ENCODE measurements around the gene AK5.

Gene AK5

GRCh38 chr1:77281491-77282186 is at the start of gene AK5:
Gene AK5, plus strand, starts transcription at chr1:77282019. Its CDS starts 295 bp downstream, at chr1:77282314.
- TF ChIP-seq, protein P1, sequence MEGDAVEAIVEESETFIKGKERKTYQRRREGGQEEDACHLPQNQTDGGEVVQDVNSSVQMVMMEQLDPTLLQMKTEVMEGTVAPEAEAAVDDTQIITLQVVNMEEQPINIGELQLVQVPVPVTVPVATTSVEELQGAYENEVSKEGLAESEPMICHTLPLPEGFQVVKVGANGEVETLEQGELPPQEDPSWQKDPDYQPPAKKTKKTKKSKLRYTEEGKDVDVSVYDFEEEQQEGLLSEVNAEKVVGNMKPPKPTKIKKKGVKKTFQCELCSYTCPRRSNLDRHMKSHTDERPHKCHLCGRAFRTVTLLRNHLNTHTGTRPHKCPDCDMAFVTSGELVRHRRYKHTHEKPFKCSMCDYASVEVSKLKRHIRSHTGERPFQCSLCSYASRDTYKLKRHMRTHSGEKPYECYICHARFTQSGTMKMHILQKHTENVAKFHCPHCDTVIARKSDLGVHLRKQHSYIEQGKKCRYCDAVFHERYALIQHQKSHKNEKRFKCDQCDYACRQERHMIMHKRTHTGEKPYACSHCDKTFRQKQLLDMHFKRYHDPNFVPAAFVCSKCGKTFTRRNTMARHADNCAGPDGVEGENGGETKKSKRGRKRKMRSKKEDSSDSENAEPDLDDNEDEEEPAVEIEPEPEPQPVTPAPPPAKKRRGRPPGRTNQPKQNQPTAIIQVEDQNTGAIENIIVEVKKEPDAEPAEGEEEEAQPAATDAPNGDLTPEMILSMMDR (IDR thresholded peaks at IDR 0.05; ENCODE audit: insufficient read depth, low read length, poor library complexity, severe bottlenecking) = no peak
- TF ChIP-seq EZH2phosphoT487 (conservative IDR thresholded peaks at IDR 0.05; ENCODE audit: low read length) = 0 out of 2 replicates have a peak, but pooled peaks have one; percentile 86
- Histone ChIP-seq H3F3A (ENCODE audit: insufficient read depth) (0 out of 2 replicates have a peak, but pooled peaks cover 3% of the 10 kb centered on the region), H3K79me2 (ENCODE audit: insufficient read depth, low read length) (no peaks in the 10 kb centered on the region), H2AFZ (ENCODE audit: low read depth, low read length, severe bottlenecking) (peak within 1 kb of the TSS; percentile 22), H3K9ac (ENCODE audit: low read length) (peak within 1 kb of the TSS; percentile 36; the same call in 1 of the 2 replicates), H3K4me2 (ENCODE audit: low read depth, low read length, poor library complexity, severe bottlenecking) (peak within 1 kb of the TSS; percentile 52), H4K20me1 (ENCODE audit: low read depth, low read length) (no peaks in the 10 kb centered on the region), H3K27me3 (ENCODE audit: low read length) (no peaks in the 10 kb centered on the region), H3K9me2 (replicated peaks; ENCODE audit: insufficient read depth, low read length) (no peaks in the 10 kb centered on the region), H3K27ac (ENCODE audit: low read depth, low read length) (no peak within 1 kb of the TSS), H3K36me3 (ENCODE audit: low read length) (no peaks in the 10 kb centered on the region), H3K9me3 (ENCODE audit: insufficient read depth, low read length) (no peaks in the 10 kb centered on the region), H3K4me3 (ENCODE audit: insufficient read depth, low read length, poor library complexity, severe bottlenecking) (peak within 1 kb of the TSS; percentile 47)

DNA sequence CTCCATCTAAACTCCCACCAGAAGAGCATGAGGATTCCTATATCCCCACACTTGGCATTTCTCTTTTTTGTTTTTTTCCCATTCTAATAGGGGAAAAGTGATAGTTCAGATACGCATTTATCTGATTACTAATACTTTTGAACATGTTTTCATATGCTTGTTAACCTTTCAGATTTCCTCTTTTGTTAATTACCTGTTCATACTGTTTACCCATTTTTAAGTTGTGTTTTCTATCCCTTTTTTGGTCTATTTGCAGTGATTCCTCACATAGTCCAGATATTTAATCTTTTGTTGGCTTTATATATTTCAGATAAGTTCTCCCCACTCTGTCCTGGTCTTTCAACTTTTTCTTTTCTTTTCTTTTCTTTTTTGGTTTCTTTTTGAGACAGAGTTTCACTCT is 49.0 kb upstream of the AK5 start:
- Histone ChIP-seq H3F3A (ENCODE audit: insufficient read depth) (no peaks in the 10 kb centered on the region), H3K36me3 (ENCODE audit: low read length) (no peaks in the 10 kb centered on the region), H3K9me2 (replicated peaks; ENCODE audit: insufficient read depth, low read length) (no peaks in the 10 kb centered on the region), H3K79me2 (ENCODE audit: insufficient read depth, low read length) (no peaks in the 10 kb centered on the region), H3K9ac (ENCODE audit: low read length) (no peak overlapping the region), H3K4me3 (ENCODE audit: insufficient read depth, low read length, poor library complexity, severe bottlenecking) (no peak overlapping the region), H3K9me3 (ENCODE audit: insufficient read depth, low read length) (no peaks in the 10 kb centered on the region), H3K27ac (ENCODE audit: low read depth, low read length) (no peak overlapping the region), H3K27me3 (ENCODE audit: low read length) (no peaks in the 10 kb centered on the region), H2AFZ (ENCODE audit: low read depth, low read length, severe bottlenecking) (no peak overlapping the region), H3K4me2 (ENCODE audit: low read depth, low read length, poor library complexity, severe bottlenecking) (no peak overlapping the region), H4K20me1 (ENCODE audit: low read depth, low read length) (no peaks in the 10 kb centered on the region)
- TF ChIP-seq EZH2phosphoT487 (conservative IDR thresholded peaks at IDR 0.05; ENCODE audit: low read length) = no peak
- TF ChIP-seq, protein P1 (IDR thresholded peaks at IDR 0.05; ENCODE audit: insufficient read depth, low read length, poor library complexity, severe bottlenecking) = no peak

DNA sequence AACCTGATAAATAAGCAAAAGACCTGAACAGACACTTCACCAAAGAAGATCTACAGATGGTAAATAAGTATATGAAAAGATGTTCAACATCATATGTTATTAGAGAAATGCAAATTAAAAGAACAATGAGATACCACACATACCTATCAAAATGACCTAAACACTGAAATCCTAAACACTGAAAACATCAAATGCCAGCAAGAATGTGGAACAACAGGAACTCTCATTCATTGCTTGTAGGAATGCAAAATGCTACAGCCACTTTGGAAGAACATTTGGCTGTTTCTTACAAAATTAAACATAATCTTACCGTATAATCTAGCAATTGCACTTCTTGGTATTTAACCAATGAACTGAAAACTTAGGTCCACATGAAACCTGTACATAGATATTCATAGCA is 47.7 kb upstream of the AK5 start:
- Histone ChIP-seq H3K9ac (ENCODE audit: low read length) (no peak overlapping the region), H3K79me2 (ENCODE audit: insufficient read depth, low read length) (no peaks in the 10 kb centered on the region), H3K36me3 (ENCODE audit: low read length) (no peaks in the 10 kb centered on the region), H2AFZ (ENCODE audit: low read depth, low read length, severe bottlenecking) (no peak overlapping the region), H3K27ac (ENCODE audit: low read depth, low read length) (no peak overlapping the region), H3K4me2 (ENCODE audit: low read depth, low read length, poor library complexity, severe bottlenecking) (no peak overlapping the region), H4K20me1 (ENCODE audit: low read depth, low read length) (no peaks in the 10 kb centered on the region), H3K9me3 (ENCODE audit: insufficient read depth, low read length) (no peaks in the 10 kb centered on the region), H3K4me3 (ENCODE audit: insufficient read depth, low read length, poor library complexity, severe bottlenecking) (no peak overlapping the region), H3K27me3 (ENCODE audit: low read length) (no peaks in the 10 kb centered on the region), H3F3A (ENCODE audit: insufficient read depth) (no peaks in the 10 kb centered on the region), H3K9me2 (replicated peaks; ENCODE audit: insufficient read depth, low read length) (no peaks in the 10 kb centered on the region)
- no peak for TF ChIP-seq EZH2phosphoT487 (conservative IDR thresholded peaks at IDR 0.05; ENCODE audit: low read length)
- TF ChIP-seq, protein P1 (IDR thresholded peaks at IDR 0.05; ENCODE audit: insufficient read depth, low read length, poor library complexity, severe bottlenecking) = no peak
